Gastroesophageal sphincter (tissue), 4 donors: Measurements from ENCODE around the gene CFAP61. TPM values are rescaled to one million over a fixed set of nuclear protein-coding genes. Genes with fewer than 3 reads are reported as not detected.
"Not testable (repeated sequence)": the region's sequence is repeated elsewhere in the genome, so short reads cannot be mapped to it uniquely, and the experiment has no call there.

Source experiments
- ATAC-seq: fragments of 150-250 bp; one replicate; pipeline ENCODE4 v1.9.1; 2016; ENCODE audit warnings: mild to moderate bottlenecking, moderate library complexity
- H3K27ac ChIP-seq, 4 donors: fragments of 200-600 bp; sonication (generic) in 3 of 4; 1 replicate in 3 of 4; 2 replicates in 1 of 4; pipeline ENCODE4 v1.5.1; 2016 to 2019
- H3K27me3 ChIP-seq: fragments of 200-600 bp; sonication (generic); one replicate; pipeline ENCODE4 v1.5.1; 2019
- H3K36me3 ChIP-seq, 2 donors: fragments of 200-600 bp; sonication (generic); one replicate each; pipeline ENCODE4 v1.5.1; 2019; ENCODE audit warnings: control low read depth in 1 of 2
- H3K4me1 ChIP-seq, 3 donors: fragments of 200-600 bp; sonication (generic); 1 replicate in 2 of 3; 2 replicates in 1 of 3; pipeline ENCODE4 v1.5.1; 2016 to 2019; ENCODE audit warnings: control low read depth in 2 of 3
- H3K4me3 ChIP-seq, 2 donors: fragments of 200-600 bp; sonication (generic); one replicate each; pipeline ENCODE4 v1.5.1; 2019; ENCODE audit warnings: mild to moderate bottlenecking in 1 of 2, moderate library complexity in 1 of 2
- H3K9me3 ChIP-seq, 3 donors: fragments of 200-600 bp; sonication (generic); one replicate each; pipeline ENCODE4 v1.5.1; 2017 to 2019; ENCODE audit warnings: control low read depth in 2 of 3
- CTCF ChIP-seq, 4 experiments: fragments of 200-600 bp in 2 of 4; fragments of 450-650 bp in 2 of 4; sonication (generic) in 1 of 4; IDR thresholded peaks; one replicate each; pipeline ENCODE4 v1.5.1; 2017 to 2019; ENCODE audit warnings: antibody characterized with exemption in 4 of 4, mild to moderate bottlenecking in 2 of 4, moderate library complexity in 2 of 4
- EP300 ChIP-seq: sonication (generic); formaldehyde crosslinking; IDR thresholded peaks from one replicate; pipeline ENCODE4 v1.6.1; 2017; ENCODE audit warnings: antibody characterized with exemption, mild to moderate bottlenecking
- POLR2A ChIP-seq, 2 donors: fragments of 450-650 bp; IDR thresholded peaks; one replicate each; pipeline ENCODE4 v1.6.1; 2017; ENCODE audit warnings: antibody characterized with exemption in 2 of 2, mild to moderate bottlenecking in 2 of 2, moderate library complexity in 1 of 2
- POLR2AphosphoS5 ChIP-seq: sonication (generic); formaldehyde crosslinking; IDR thresholded peaks from one replicate; pipeline ENCODE4 v1.6.1; 2017; ENCODE audit warnings: antibody characterized with exemption
- WGBS, 2 donors: methylation state at CpG; one replicate each; pipeline ENCODE4 v1.1.5; 2018; ENCODE audit warnings: low coverage in 1 of 2; 5-methylcytosine and 5-hydroxymethylcytosine counted together
- total RNA-seq, 4 donors: library from RNA; depleted of rRNA; stranded (reverse); fragments of >200 nt; gene quantifications; one replicate each; pipeline ENCODE4 v1.1.0, GENCODE V29; 2016

Gene CFAP61
- total RNA-seq, 4 donors from 2014 or later: 0.27 to 0.54 (median 0.30) TPM; not detected in 1

GRCh38 chr20:20241976-20242375 lies 189.6 kb downstream of the CFAP61 start:
- Histone ChIP-seq H3K4me3 (no peak overlapping the region), H3K36me3 (no peaks in the 10 kb centered on the region), H3K27ac (no peak overlapping the region), H3K27me3 (peaks cover 9% of the 10 kb centered on the region), H3K9me3 (no peaks in the 10 kb centered on the region), H3K4me1 (no peaks in the 10 kb centered on the region)
- no peak for TF ChIP-seq POLR2AphosphoS5
- no peak for TF ChIP-seq CTCF (IDR thresholded peaks at IDR 0.05)
- no peak for TF ChIP-seq EP300
- TF ChIP-seq POLR2A (IDR thresholded peaks at IDR 0.05): no peak
- 70 to 88% methylated on average over 1 of the region's 1 CpG for WGBS, 2 donors
- no peak for ATAC-seq

GRCh38 chr20:20244384-20244783 lies 192.1 kb downstream of the CFAP61 start:
- WGBS, 2 donors: 71 to 100% methylated on average over 1 of the region's 1 CpG
- not testable (repeated sequence) for H3K9me3 ChIP-seq, H3K36me3 ChIP-seq, H3K4me3 ChIP-seq, H3K27ac ChIP-seq, H3K4me1 ChIP-seq, ATAC-seq
- H3K27me3 ChIP-seq: peaks cover 14% of the 10 kb centered on the region

DNA sequence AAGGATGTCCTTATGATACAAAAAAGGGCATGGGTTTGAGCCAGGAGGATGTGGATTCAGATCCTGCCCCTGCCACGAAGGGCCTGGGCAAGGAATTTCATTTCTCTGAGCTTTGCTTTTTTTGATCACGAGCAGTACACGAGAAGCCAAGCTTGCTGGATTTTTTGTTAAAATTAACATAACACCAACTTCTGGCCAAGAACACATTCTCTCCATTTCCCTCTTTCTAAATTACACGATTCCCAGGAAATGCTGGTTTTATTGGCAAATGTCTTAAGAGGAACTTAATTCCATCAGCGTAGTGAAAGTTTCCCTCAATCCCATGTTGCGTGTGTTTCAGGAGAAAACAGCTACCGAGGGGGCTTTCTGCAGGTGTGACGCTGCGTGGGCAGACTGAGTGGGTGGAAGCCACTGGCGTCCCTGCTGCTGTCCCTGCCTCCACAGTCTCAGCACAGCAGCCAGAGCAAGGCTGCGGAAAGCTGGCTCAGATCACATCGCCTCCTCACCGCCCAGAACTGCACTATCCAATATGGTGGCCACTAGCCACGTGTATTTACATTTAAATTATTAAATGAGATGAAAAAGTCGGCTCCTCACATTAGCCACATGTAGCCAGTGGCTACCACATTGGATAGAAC lies 194.8 kb downstream of the CFAP61 start:
- no peaks in the 10 kb centered on the region for H3K36me3 ChIP-seq
- no peaks in the 10 kb centered on the region for H3K9me3 ChIP-seq
- H3K4me1 ChIP-seq: no peaks in the 10 kb centered on the region
- TF ChIP-seq POLR2A (IDR thresholded peaks at IDR 0.05): no peak
- TF ChIP-seq CTCF (IDR thresholded peaks at IDR 0.05): no peak
- no peak for TF ChIP-seq POLR2AphosphoS5
- TF ChIP-seq EP300: no peak
- no peak overlapping the region for H3K4me3 ChIP-seq
- H3K27ac ChIP-seq: no peak overlapping the region
- peaks cover 24% of the 10 kb centered on the region for H3K27me3 ChIP-seq
- no peak for ATAC-seq
- WGBS, 2 donors: 68 to 79% methylated on average over 7 to 12 of the region's 15 CpGs

DNA sequence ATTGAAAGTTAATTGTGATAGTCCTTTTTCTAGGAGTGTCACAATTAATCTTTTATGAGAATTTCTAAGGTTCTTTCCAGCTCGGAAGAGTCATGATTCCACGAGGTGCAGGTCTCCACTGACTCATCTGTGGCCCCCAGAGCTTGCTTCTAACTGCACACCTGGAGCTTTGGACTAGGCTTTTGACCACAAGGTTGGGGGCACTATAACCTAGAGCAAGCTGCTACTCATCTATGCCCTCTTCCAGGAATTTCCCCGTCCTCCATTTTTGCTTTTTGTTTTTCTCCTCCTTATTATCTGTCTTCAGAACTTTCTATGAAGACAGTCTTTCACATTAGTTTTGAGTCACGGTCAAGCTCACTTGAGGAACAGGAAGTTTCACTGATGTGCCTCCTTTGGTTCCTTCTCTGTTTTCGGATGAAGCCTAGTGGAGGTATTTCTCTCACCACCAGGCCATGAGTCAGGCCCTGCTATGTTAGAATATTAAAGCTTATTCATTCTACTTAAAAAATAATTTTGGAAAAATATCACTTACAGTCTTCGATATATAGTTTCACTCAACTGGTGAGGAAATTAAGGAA lies 196.4 kb downstream of the CFAP61 start:
- H3K4me1 ChIP-seq: no peaks in the 10 kb centered on the region
- H3K9me3 ChIP-seq: no peaks in the 10 kb centered on the region
- H3K27me3 ChIP-seq: peaks cover 23% of the 10 kb centered on the region
- WGBS, 2 donors: 81 to 92% methylated on average over 6 of the region's 6 CpGs
- no peaks in the 10 kb centered on the region for H3K36me3 ChIP-seq
- no peak overlapping the region for H3K27ac ChIP-seq
- TF ChIP-seq EP300 (no peak), CTCF (IDR thresholded peaks at IDR 0.05) (no peak), POLR2A (IDR thresholded peaks at IDR 0.05) (no peak), POLR2AphosphoS5 (no peak)
- H3K4me3 ChIP-seq: no peak overlapping the region
- ATAC-seq: no peak

- 68 to 75% methylated on average over 6 to 7 of the region's 10 CpGs for WGBS, 2 donors
- Histone ChIP-seq H3K27me3 (peaks cover 21% of the 10 kb centered on the region), H3K9me3 (no peaks in the 10 kb centered on the region), H3K27ac (no peak overlapping the region), H3K4me1 (no peaks in the 10 kb centered on the region), H3K36me3 (no peaks in the 10 kb centered on the region), H3K4me3 (no peak overlapping the region)
- ATAC-seq: no peak
- TF ChIP-seq EP300 (no peak), POLR2A (IDR thresholded peaks at IDR 0.05) (no peak), CTCF (IDR thresholded peaks at IDR 0.05) (no peak)
Measured at GRCh38 chr20:20251317-20251716, 199.0 kb downstream of the CFAP61 start.
